Activated naive CD8-positive, alpha-beta T cell treated with anti-CD3 and anti-CD28 coated beads, Interleukin-2, amount 10 ng/mL, durations not matched to agents 7 days and 5 days (primary cell): Measurements from ENCODE around the gene ADAMTSL2. TPM values are rescaled to one million over a fixed set of nuclear protein-coding genes. Genes with fewer than 3 reads are reported as not detected.

Source experiments
- ATAC-seq: fragments of 150-1000 bp; cut with Tn5 transposase; one replicate; pipeline ENCODE4 v1.10.0; 2021; ENCODE audit warnings: low read depth, moderate library complexity
- POLR2A ChIA-PET: fragments of 350-600 bp; sonication (Branson Sonifier 250); formaldehyde crosslinking; loops from one replicate; lab custom pipeline; 2021; ENCODE audit warnings: antibody characterized with exemption; lab: Charles Lee
- DNase-seq: peaks from one replicate; pipeline ENCODE4 v3.0.0; 2021
- H3K27ac Mint-ChIP-seq: one replicate; pipeline ENCODE4 v1.8.0; 2022; ENCODE audit warnings: mild to moderate bottlenecking, mixed read lengths
- H3K27me3 Mint-ChIP-seq: one replicate; pipeline ENCODE4 v1.8.0; 2022; ENCODE audit warnings: mild to moderate bottlenecking, moderate library complexity, mixed read lengths
- H3K36me3 Mint-ChIP-seq: one replicate; pipeline ENCODE4 v1.8.0; 2021; ENCODE audit warnings: mild to moderate bottlenecking, mixed read lengths
- H3K4me1 Mint-ChIP-seq: one replicate; pipeline ENCODE4 v1.8.0; 2021; ENCODE audit warnings: mixed read lengths
- H3K4me3 Mint-ChIP-seq: one replicate; pipeline ENCODE4 v1.8.0; 2022; ENCODE audit warnings: mild to moderate bottlenecking, moderate library complexity, mixed read lengths
- H3K9me3 Mint-ChIP-seq: one replicate; pipeline ENCODE4 v1.8.0; 2021; ENCODE audit warnings: mixed read lengths
- total RNA-seq, 2 experiments: library from RNA; stranded (reverse); gene quantifications; one replicate each; pipeline ENCODE4 v1.2.3, GENCODE V29; 2021

ADAMTSL2 gene
- total RNA-seq, 2 experiments from 2014 or later: 0.17 to 0.20 TPM

- Mint-ChIP-seq H3K27ac (no peak overlapping the region), H3K4me3 (no peak overlapping the region), H3K4me1 (no peaks in the 10 kb centered on the region), H3K36me3 (no peaks in the 10 kb centered on the region), H3K9me3 (no peaks in the 10 kb centered on the region), H3K27me3 (no peaks in the 10 kb centered on the region)
- DNase-seq: no peak
- POLR2A ChIA-PET: no interaction called here
- ATAC-seq: no peak
Observed at GRCh38 chr9:133494636-133495326, 39.7 kb upstream of the ADAMTSL2 start.

- Mint-ChIP-seq H3K9me3 (no peaks in the 10 kb centered on the region), H3K4me3 (no peak overlapping the region), H3K4me1 (no peaks in the 10 kb centered on the region), H3K36me3 (no peaks in the 10 kb centered on the region), H3K27me3 (no peaks in the 10 kb centered on the region), H3K27ac (no peak overlapping the region)
- DNase-seq (no peak), ATAC-seq (no peak)
- POLR2A ChIA-PET: no interaction called here
Observed at GRCh38 chr9:133495327-133496293, 38.9 kb upstream of the ADAMTSL2 start.

GRCh38 chr9:133496861-133497842 is 37.4 kb upstream of the ADAMTSL2 start:
- Mint-ChIP-seq H3K4me1 (no peaks in the 10 kb centered on the region), H3K9me3 (peaks cover 9% of the 10 kb centered on the region), H3K27me3 (peaks cover under 1% of the 10 kb centered on the region), H3K27ac (no peak overlapping the region), H3K36me3 (no peaks in the 10 kb centered on the region), H3K4me3 (no peak overlapping the region)
- POLR2A ChIA-PET: no interaction called here
- no peak for DNase-seq
- ATAC-seq: no peak

- H3K36me3 Mint-ChIP-seq: peaks cover 3% of the 10 kb centered on the region
- H3K4me3 Mint-ChIP-seq: no peak overlapping the region
- DNase-seq: no peak
- POLR2A ChIA-PET: no interaction called here
- no peaks in the 10 kb centered on the region for H3K4me1 Mint-ChIP-seq
- ATAC-seq: no peak
- no peak overlapping the region for H3K27ac Mint-ChIP-seq
- H3K9me3 Mint-ChIP-seq: peaks cover 12% of the 10 kb centered on the region
- peaks cover 7% of the 10 kb centered on the region for H3K27me3 Mint-ChIP-seq
Observed at GRCh38 chr9:133499132-133499891, 35.2 kb upstream of the ADAMTSL2 start.

GRCh38 chr9:133499892-133500270 is 34.6 kb upstream of the ADAMTSL2 start:
- ATAC-seq (no peak), DNase-seq (no peak)
- POLR2A ChIA-PET: no interaction called here
- Mint-ChIP-seq H3K9me3 (peaks cover 12% of the 10 kb centered on the region), H3K27ac (no peak overlapping the region), H3K27me3 (peaks cover 7% of the 10 kb centered on the region), H3K4me3 (no peak overlapping the region), H3K4me1 (no peaks in the 10 kb centered on the region), H3K36me3 (peaks cover 3% of the 10 kb centered on the region)

GRCh38 chr9:133502112-133502511 is 32.4 kb upstream of the ADAMTSL2 start:
- ATAC-seq (no peak), DNase-seq (no peak)
- H3K4me3 Mint-ChIP-seq: no peak overlapping the region
- POLR2A ChIA-PET: no interaction called here
- H3K36me3 Mint-ChIP-seq: peaks cover 3% of the 10 kb centered on the region
- H3K27ac Mint-ChIP-seq: no peak overlapping the region
- H3K27me3 Mint-ChIP-seq: peaks cover 7% of the 10 kb centered on the region
- no peaks in the 10 kb centered on the region for H3K4me1 Mint-ChIP-seq
- peaks cover 12% of the 10 kb centered on the region for H3K9me3 Mint-ChIP-seq

GRCh38 chr9:133505186-133505830 is 29.2 kb upstream of the ADAMTSL2 start:
- H3K27ac Mint-ChIP-seq: no peak overlapping the region
- no peak overlapping the region for H3K4me3 Mint-ChIP-seq
- peaks cover 8% of the 10 kb centered on the region for H3K4me1 Mint-ChIP-seq
- POLR2A ChIA-PET: no interaction called here
- peaks cover 7% of the 10 kb centered on the region for H3K27me3 Mint-ChIP-seq
- DNase-seq (no peak), ATAC-seq (no peak)
- peaks cover 12% of the 10 kb centered on the region for H3K9me3 Mint-ChIP-seq
- peaks cover 3% of the 10 kb centered on the region for H3K36me3 Mint-ChIP-seq

- Mint-ChIP-seq H3K9me3 (peaks cover 12% of the 10 kb centered on the region), H3K4me1 (peaks cover 8% of the 10 kb centered on the region), H3K36me3 (peaks cover 3% of the 10 kb centered on the region), H3K4me3 (no peak overlapping the region), H3K27me3 (peaks cover 7% of the 10 kb centered on the region), H3K27ac (no peak overlapping the region)
- POLR2A ChIA-PET: no interaction called here
- no peak for ATAC-seq
- DNase-seq: no peak
Observed at GRCh38 chr9:133505901-133506652, 28.4 kb upstream of the ADAMTSL2 start.

GRCh38 chr9:133506653-133507038 is 27.9 kb upstream of the ADAMTSL2 start:
- H3K4me1 Mint-ChIP-seq: peaks cover 8% of the 10 kb centered on the region
- DNase-seq (no peak), ATAC-seq (no peak)
- peaks cover 6% of the 10 kb centered on the region for H3K9me3 Mint-ChIP-seq
- H3K4me3 Mint-ChIP-seq: no peak overlapping the region
- no peak overlapping the region for H3K27ac Mint-ChIP-seq
- peaks cover 7% of the 10 kb centered on the region for H3K27me3 Mint-ChIP-seq
- POLR2A ChIA-PET: no interaction called here
- H3K36me3 Mint-ChIP-seq: peaks cover 3% of the 10 kb centered on the region

- Mint-ChIP-seq H3K4me1 (peaks cover 8% of the 10 kb centered on the region), H3K27me3 (peaks cover 3% of the 10 kb centered on the region), H3K27ac (no peak overlapping the region), H3K36me3 (peaks cover 1% of the 10 kb centered on the region), H3K4me3 (no peak overlapping the region), H3K9me3 (peaks cover 1% of the 10 kb centered on the region)
- DNase-seq: no peak
- POLR2A ChIA-PET: no interaction called here
- no peak for ATAC-seq
Observed at GRCh38 chr9:133507246-133507965, 27.1 kb upstream of the ADAMTSL2 start.

- H3K27ac Mint-ChIP-seq: peak overlapping the region; percentile 30
- no peaks in the 10 kb centered on the region for H3K9me3 Mint-ChIP-seq
- POLR2A ChIA-PET: no interaction called here
Observed at GRCh38 chr9:133508046-133508445, 26.5 kb upstream of the ADAMTSL2 start.

More at GRCh38 chr9:133508046-133508445, 26.5 kb upstream of the ADAMTSL2 start:
- H3K36me3 Mint-ChIP-seq: no peaks in the 10 kb centered on the region
- H3K4me3 Mint-ChIP-seq: no peak overlapping the region
- H3K4me1 Mint-ChIP-seq: peaks cover 8% of the 10 kb centered on the region
- DNase-seq (no peak), ATAC-seq (no peak)
- H3K27me3 Mint-ChIP-seq: no peaks in the 10 kb centered on the region
